ENCODE data around the gene WFDC1.

DNA sequence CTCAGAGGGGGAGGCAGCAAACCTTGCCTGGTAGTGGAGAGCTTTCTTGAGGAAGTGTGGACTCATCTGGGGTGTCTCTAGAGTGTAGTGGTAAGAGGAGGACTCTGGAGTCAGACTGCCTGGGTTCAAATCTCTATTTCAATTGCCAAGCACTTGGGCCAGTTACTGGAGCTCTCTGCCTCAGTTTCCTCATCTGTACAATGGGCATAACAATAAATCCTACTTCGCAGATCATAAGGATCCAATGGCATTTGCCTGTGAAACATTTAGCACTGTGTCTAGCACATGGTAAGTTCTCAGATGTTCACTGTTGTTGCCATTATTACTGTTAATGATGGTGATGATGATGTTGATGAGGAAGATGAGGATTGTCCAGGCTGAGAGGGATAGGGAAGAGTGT, 23.6 kb upstream of the WFDC1 start:
- no peak for TF ChIP-seq SUZ12 (IDR thresholded peaks at IDR 0.05; ENCODE audit: extremely low read depth, insufficient read depth, insufficient read length)
- TF ChIP-seq ZNF274 (IDR thresholded peaks at IDR 0.05; ENCODE audit: low read depth, low read length) = no peak

Data from NT2/D1 (cell line).